Astrocyte (in vitro differentiated cells and primary cell): Measurements from ENCODE around the gene CCDC137. TPM values are rescaled to one million over a fixed set of nuclear protein-coding genes. Genes with fewer than 3 reads are reported as not detected.

Experiments used
- DNase-seq: peaks from one replicate; pipeline ENCODE4 v3.0.0-alpha.2; 2010; ENCODE audit warnings: low read depth
- FAIRE-seq: peaks from 2 replicates; lab custom pipeline; 2011; peaks lifted over from hg19 to GRCh38; lab: Jason Lieb, UNC
- H2AFZ ChIP-seq: 2 replicates; pipeline ENCODE4 v1.6.0; 2012; ENCODE audit warnings: low read depth, low read length, inconsistent platforms
- H3K27ac ChIP-seq: 2 replicates; pipeline ENCODE4 v1.5.1; 2011; ENCODE audit warnings: low read depth, low read length, inconsistent platforms
- H3K27me3 ChIP-seq: 2 replicates; pipeline ENCODE4 v1.6.0; 2011; ENCODE audit warnings: low read length, inconsistent platforms; ENCODE audit not compliant: insufficient read depth
- H3K36me3 ChIP-seq: 2 replicates; pipeline ENCODE4 v1.5.1; 2011; ENCODE audit warnings: low read length, inconsistent platforms; ENCODE audit not compliant: insufficient read depth
- H3K4me1 ChIP-seq: 2 replicates; pipeline ENCODE4 v1.5.1; 2011; ENCODE audit warnings: low read length, inconsistent platforms; ENCODE audit not compliant: insufficient read depth
- H3K4me2 ChIP-seq: 2 replicates; pipeline ENCODE4 v1.6.0; 2012; ENCODE audit warnings: low read length, inconsistent platforms
- H3K4me3 ChIP-seq: 2 replicates; pipeline ENCODE4 v1.5.1; 2011; ENCODE audit warnings: low read depth, mild to moderate bottlenecking, low read length, inconsistent platforms; ENCODE audit not compliant: insufficient read depth
- H3K79me2 ChIP-seq: 2 replicates; pipeline ENCODE4 v1.6.0; 2012; ENCODE audit warnings: mild to moderate bottlenecking, low read length, inconsistent platforms; ENCODE audit not compliant: insufficient read depth
- H3K9ac ChIP-seq: 2 replicates; pipeline ENCODE4 v1.6.0; 2012; ENCODE audit warnings: mild to moderate bottlenecking, low read length, inconsistent platforms
- H3K9me3 ChIP-seq: 2 replicates; pipeline ENCODE4 v1.5.1; 2012; ENCODE audit warnings: low read depth, mild to moderate bottlenecking, low read length, inconsistent platforms; ENCODE audit not compliant: insufficient read depth
- H4K20me1 ChIP-seq: 2 replicates; pipeline ENCODE4 v1.6.0; 2012; ENCODE audit warnings: low read length, inconsistent platforms; ENCODE audit not compliant: insufficient read depth
- H3K27ac Mint-ChIP-seq: one replicate; pipeline ENCODE4 v1.8.0; 2021; ENCODE audit warnings: mild to moderate bottlenecking, mixed read lengths; ENCODE audit not compliant: unreplicated experiment
- H3K27me3 Mint-ChIP-seq: one replicate; pipeline ENCODE4 v1.8.0; 2021; ENCODE audit warnings: low read depth, mixed read lengths; ENCODE audit not compliant: unreplicated experiment
- H3K36me3 Mint-ChIP-seq: one replicate; pipeline ENCODE4 v1.8.0; 2021; ENCODE audit warnings: low read depth, mixed read lengths; ENCODE audit not compliant: unreplicated experiment
- H3K4me1 Mint-ChIP-seq: one replicate; pipeline ENCODE4 v1.8.0; 2021; ENCODE audit warnings: low read depth, mixed read lengths; ENCODE audit not compliant: unreplicated experiment
- H3K4me3 Mint-ChIP-seq: one replicate; pipeline ENCODE4 v1.8.0; 2021; ENCODE audit warnings: mild to moderate bottlenecking, moderate library complexity, mixed read lengths; ENCODE audit not compliant: unreplicated experiment
- H3K9me3 Mint-ChIP-seq: one replicate; pipeline ENCODE4 v1.8.0; 2021; ENCODE audit warnings: mild to moderate bottlenecking, mixed read lengths; ENCODE audit not compliant: unreplicated experiment
- EZH2 ChIP-seq: IDR thresholded peaks from 2 replicates; pipeline ENCODE4 v1.6.1; 2012; ENCODE audit warnings: mild to moderate bottlenecking, low read length, inconsistent platforms; ENCODE audit not compliant: insufficient read depth
- total RNA-seq: library from RNA; stranded (reverse); gene quantifications from 2 replicates; pipeline ENCODE4 v1.2.1, GENCODE V29; 2021
- TF ChIP-seq, protein P1 (sequence below): IDR thresholded peaks from 2 replicates; pipeline ENCODE4 v1.5.1; 2011; ENCODE audit warnings: low read depth, mild to moderate bottlenecking, inconsistent platforms, low read length, moderate library complexity; ENCODE audit not compliant: insufficient read depth

The CCDC137 gene
- total RNA-seq, 1 donor from 2014 or later: 29.4 TPM

- Mint-ChIP-seq H3K27ac (no peak overlapping the region), H3K27me3 (no peaks in the 10 kb centered on the region), H3K9me3 (no peaks in the 10 kb centered on the region), H3K4me3 (no peak overlapping the region), H3K36me3 (peaks cover 21% of the 10 kb centered on the region), H3K4me1 (peaks cover 12% of the 10 kb centered on the region)
- Histone ChIP-seq H3K79me2 (peaks cover 92% of the 10 kb centered on the region), H3K27ac (no peak overlapping the region), H3K9ac (peak overlapping the region; percentile 95), H3K36me3 (peaks cover 31% of the 10 kb centered on the region), H4K20me1 (peaks cover 72% of the 10 kb centered on the region), H3K4me1 (peaks cover 29% of the 10 kb centered on the region), H3K9me3 (no peaks in the 10 kb centered on the region), H3K4me3 (no peak overlapping the region), H3K4me2 (peak overlapping the region; percentile 94), H2AFZ (no peak overlapping the region), H3K27me3 (no peaks in the 10 kb centered on the region)
- TF ChIP-seq EZH2: no peak
- TF ChIP-seq, protein P1, sequence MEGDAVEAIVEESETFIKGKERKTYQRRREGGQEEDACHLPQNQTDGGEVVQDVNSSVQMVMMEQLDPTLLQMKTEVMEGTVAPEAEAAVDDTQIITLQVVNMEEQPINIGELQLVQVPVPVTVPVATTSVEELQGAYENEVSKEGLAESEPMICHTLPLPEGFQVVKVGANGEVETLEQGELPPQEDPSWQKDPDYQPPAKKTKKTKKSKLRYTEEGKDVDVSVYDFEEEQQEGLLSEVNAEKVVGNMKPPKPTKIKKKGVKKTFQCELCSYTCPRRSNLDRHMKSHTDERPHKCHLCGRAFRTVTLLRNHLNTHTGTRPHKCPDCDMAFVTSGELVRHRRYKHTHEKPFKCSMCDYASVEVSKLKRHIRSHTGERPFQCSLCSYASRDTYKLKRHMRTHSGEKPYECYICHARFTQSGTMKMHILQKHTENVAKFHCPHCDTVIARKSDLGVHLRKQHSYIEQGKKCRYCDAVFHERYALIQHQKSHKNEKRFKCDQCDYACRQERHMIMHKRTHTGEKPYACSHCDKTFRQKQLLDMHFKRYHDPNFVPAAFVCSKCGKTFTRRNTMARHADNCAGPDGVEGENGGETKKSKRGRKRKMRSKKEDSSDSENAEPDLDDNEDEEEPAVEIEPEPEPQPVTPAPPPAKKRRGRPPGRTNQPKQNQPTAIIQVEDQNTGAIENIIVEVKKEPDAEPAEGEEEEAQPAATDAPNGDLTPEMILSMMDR: no peak
- FAIRE-seq (no peak), DNase-seq (no peak)
Observed at GRCh38 chr17:81700353-81701287, 34.1 kb downstream of the CCDC137 start.

GRCh38 chr17:81701288-81702071, 34.9 kb downstream of the CCDC137 start:
- Histone ChIP-seq H3K4me2 (peak overlapping the region; percentile 94), H3K27ac (peak overlapping the region; percentile 11)

More at GRCh38 chr17:81701288-81702071, 34.9 kb downstream of the CCDC137 start:
- Mint-ChIP-seq H3K4me3 (peak overlapping the region; percentile 93), H3K4me1 (peaks cover 12% of the 10 kb centered on the region), H3K27me3 (no peaks in the 10 kb centered on the region), H3K9me3 (no peaks in the 10 kb centered on the region), H3K36me3 (peaks cover 26% of the 10 kb centered on the region), H3K27ac (no peak overlapping the region)
- Histone ChIP-seq H3K79me2 (peaks cover 89% of the 10 kb centered on the region), H3K4me3 (peak overlapping the region; percentile 80), H3K4me1 (peaks cover 29% of the 10 kb centered on the region), H3K9ac (peak overlapping the region; percentile 95), H3K36me3 (peaks cover 30% of the 10 kb centered on the region), H3K27me3 (no peaks in the 10 kb centered on the region), H2AFZ (no peak overlapping the region), H4K20me1 (peaks cover 72% of the 10 kb centered on the region), H3K9me3 (no peaks in the 10 kb centered on the region)
- no peak for DNase-seq
- TF ChIP-seq, protein P1: no peak
- TF ChIP-seq EZH2: no peak
- FAIRE-seq: no peak
